Stimulated activated CD8-positive, alpha-beta memory T cell treated with anti-CD3 and anti-CD28 coated beads, Interleukin-2, amount 100 ng/mL, for 1 hour (primary cell): ENCODE results near the gene SEH1L.
"Not testable (repeated sequence)": the region's sequence is repeated elsewhere in the genome, so short reads cannot be mapped to it uniquely, and the experiment has no call there.

Source experiments
- DNase-seq, 2 donors: peaks; one replicate each; pipeline ENCODE4 v3.0.0-alpha.2; 2020; ENCODE audit warnings: low read depth in 2 of 2

SEH1L gene

GRCh38 chr18:12943215-12943614 lies 4.6 kb upstream of the SEH1L start:
- no peak for DNase-seq

- no peak for DNase-seq
Measured at GRCh38 chr18:12944709-12945108, 3.1 kb upstream of the SEH1L start.

DNA sequence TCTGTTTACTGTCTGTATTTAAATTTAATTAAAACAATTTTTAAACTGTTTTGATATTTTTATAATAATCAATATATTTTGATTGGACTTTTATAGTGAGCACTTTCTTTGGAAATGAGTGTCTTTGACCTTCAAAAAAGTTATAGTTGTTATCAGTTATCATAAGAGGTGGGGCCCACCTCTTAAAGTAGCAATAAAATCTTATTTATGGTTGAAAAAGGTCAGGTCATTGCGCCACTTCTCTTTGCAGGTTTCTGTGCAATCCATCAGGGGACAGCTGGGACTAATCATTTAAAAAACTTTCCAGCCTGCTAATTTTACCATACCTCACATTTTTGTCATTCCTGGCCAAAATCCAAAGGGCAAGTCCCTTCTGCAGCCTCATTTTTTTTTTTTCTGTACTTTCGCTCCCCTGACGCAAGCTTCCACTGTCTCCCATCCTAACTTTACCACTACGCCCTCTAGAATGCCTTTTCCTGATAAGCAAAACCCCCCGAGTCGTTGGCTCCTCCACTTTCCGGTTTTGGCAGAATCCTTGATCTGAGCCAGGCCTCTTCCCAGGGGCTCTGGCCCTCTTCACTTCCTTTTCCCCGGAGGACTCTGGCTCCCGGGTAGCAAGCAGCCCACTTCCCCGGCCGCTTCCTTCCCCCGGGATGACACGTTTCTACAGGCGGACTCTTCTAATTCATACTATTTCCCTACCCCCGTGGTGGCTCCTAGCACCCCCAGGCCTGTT lies 1.1 kb upstream of the SEH1L start:
- no peak for DNase-seq

GRCh38 chr18:12948050-12948804 lies 416 bp downstream of the SEH1L start:
- DNase-seq: peak; percentile 93 to 97

DNA sequence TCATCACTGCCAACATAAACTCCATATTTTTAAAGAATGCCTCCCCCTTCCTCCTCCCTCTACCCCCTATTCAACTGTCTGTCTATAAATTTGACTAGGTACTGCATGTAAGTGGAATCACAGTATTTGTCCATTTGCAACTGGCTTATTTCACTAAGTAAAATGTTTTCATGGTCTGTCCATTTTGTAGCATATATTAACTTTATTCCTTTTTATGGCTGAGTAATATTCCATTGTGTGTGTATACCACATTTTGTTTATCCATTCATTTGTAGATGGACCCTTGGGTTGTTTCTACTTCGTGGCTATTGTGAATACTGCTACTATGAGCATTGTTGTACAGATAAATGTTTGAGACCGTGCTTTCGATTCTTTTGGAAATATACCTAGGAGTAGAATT lies 10.7 kb downstream of the SEH1L start:
- no peak for DNase-seq

GRCh38 chr18:12960395-12960794 lies 12.6 kb downstream of the SEH1L start:
- no peak for DNase-seq

DNA sequence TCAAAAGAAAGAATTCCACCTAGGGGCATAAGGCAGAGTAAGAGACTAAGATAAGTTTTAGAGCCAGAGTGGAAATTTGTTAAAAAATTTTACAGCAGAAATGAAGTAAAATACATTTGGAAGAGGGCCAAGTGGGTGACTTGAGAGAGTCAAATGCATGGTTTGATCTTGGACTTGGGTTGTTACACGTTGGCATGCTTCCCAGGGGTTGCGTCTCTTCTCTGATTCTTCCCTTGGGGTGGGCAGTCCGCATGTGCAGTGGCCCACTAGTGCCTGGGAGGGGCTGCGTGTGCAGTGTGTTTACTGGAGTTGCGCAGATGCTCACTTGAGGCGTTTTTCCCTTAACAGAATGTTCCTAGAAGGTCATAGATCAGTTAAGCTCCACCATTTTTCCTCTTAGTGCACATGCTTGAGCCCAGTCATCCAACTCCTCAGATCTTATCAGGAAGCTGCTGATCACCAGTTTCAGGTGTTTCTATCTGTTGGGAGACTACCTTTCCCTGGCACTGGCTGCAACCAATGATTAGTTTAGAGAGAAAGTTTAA lies 13.1 kb downstream of the SEH1L start:
- DNase-seq: no peak

DNA sequence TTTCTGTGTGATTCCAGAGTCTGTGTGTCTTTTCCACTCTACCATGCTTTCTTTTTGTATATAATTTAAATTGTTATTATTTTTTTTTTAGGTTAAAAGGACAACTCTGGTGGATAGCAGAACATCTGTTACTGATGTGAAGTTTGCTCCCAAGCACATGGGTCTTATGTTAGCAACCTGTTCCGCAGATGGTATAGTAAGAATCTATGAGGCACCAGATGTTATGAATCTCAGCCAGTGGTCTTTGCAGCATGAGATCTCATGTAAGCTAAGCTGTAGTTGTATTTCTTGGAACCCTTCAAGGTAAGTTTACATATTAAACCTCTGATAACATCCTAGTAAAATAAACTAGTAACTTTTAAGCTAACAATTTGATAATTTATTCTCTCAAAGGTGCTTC lies 15.3 kb downstream of the SEH1L start:
- no peak for DNase-seq

DNA sequence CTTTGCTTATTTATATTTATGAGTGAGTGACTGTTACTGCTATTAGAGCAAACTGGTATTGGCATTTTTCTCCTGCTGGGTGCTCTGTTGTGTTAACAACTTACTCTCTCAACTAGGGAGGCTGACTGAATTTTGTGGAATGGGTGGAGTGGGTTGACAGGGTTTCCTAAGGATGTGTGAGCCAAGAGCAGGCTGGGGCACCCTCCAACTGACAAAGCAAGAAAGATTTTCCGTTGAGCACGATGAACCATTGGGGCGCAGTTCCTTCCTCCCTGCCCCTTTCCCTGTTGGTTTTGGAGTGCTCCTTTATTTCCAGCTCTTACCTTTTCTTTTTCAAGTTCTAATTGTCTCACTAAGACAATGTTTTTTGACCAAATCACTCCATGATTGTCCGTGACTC lies 20.3 kb downstream of the SEH1L start:
- DNase-seq: no peak

DNA sequence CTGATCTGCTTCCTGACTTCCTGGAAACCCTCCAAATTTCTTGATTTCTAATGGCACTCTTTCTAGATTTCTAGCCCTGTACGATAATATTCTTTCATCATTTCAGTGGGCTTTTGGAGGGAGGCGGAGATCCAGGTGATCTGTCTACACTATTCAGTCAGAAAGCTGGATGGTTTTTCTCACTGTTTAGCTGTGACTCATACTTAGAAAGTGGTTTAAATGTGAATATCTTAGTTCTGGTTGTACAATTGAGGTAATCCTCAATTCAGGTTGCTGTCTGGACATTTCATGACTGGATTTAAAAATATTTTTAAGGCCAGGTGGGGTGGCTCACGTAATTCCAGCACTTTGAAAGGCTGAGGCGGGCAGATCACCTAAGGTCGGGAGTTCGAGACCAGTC lies 20.8 kb downstream of the SEH1L start:
- no peak for DNase-seq

DNA sequence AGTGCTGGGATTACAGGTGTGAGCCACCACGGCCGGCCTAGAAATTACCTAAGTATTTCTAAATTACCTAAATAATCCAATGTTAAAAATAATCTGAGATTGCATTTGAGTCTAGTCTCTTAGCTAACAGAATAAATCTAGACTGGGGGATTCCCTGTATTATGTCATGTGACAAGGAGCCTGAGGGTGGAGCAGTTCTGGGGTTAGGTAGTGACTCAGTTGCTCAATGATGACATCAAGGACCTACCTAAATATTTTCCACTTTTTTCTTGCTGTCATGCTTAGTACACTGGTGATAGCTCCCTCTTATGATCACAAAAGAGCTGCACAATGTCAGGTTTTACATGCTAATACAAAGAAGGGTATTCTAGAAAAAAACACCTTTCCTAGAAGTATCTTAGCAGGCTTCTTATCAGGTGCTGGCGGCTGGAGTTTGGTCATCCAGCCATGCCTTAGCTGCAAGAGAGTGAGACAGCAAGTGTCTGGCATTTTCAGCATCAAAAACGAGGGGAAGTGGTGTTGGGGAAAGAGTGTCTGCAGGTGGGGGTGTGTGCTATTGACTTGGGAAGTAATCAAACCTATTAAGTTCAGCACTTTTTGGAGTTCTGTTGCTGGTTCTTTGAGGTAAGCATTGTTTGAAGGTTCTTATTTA lies 25.9 kb downstream of the SEH1L start:
- DNase-seq: no peak

DNA sequence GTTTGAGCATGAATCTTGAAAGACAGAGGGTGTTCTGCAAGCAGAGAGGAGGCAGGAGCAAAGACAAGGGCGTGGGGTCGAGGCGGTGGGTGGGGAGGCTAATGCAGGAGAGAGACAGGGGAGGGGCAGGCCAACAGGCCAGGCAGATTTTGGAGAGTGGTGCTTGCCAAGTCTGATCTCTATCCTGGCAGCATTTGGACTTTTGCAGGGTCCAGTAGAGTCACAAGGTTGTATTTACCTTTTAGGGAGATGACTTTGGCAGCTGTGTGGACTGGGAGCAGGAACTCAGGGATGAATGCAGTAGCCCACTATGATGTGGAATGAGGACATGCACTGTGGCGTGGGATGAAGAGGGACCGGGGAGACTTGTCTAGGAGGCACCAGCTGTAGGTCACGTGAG lies 27.7 kb downstream of the SEH1L start:
- no peak for DNase-seq

DNA sequence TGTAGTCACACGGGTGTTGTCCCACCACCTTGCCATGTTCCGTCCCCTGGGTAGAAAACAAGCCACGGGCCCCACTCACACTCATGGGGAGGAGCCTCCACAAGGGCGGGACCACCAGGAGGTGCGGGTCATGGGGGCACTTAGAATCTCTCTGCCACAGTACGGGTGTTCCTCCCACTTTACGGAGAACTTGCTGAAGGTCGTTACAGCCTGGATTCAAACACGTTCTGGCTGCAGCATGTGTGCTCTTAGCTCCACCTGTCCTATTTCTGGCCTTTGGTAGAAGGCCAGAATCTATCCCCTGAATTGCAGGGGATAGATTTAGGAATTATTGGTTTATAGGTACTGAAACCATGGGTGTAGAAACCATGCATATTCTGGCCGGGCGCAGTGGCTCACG lies 28.5 kb downstream of the SEH1L start:
- DNase-seq: no peak

DNA sequence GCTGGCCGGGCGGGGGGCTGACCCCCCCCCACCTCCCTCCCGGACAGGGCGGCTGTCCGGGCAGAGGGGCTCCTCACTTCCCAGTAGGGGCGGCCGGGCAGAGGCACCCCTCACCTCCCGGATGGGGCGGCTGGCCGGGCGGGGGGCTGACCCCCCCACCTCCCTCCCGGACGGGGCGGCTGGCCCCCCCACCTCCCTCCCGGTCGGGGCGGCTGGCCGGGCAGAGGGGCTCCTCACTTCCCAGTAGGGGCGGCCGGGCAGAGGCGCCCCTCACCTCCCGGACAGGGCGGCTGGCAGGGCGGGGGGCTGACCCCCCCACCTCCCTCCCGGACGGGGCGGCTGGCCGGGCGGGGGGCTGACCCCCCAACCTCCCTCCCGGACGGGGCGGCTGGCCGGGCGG lies 32.3 kb downstream of the SEH1L start:
- DNase-seq: not testable (repeated sequence)

DNA sequence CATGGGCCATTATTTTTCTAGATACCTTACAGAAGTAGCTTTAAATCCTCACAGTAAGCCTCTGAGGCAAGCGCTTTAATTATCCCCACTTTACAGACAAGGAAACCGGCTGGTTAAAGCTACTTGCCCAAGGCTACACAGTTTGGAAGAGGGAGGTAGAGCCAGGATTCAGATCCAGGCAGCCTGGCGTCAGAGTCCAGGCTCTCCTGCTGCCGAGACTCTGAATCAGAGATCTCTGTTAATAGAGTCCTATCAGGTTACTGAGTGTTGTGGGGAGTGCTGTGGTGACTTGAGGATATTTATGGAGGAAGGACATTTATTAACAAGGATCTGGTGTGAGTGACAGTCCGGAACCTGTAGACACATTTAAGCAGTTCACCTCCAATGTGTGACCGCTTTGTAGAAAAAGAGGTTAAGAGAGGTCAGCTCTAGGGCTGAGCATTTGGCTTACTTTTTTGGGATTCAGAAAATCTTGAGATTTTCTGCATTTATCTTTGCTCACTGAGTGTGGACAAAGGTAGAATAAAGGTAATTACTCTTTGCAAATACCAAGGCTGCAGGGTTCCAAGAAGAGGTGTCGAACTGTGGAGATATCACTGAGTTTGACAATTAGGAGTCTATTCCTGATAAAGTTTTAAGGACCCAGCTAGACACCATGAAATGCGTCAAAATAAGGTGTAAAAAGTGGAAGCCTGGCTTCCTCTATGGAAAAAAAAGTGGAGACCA lies 41.7 kb downstream of the SEH1L start:
- DNase-seq: no peak

DNA sequence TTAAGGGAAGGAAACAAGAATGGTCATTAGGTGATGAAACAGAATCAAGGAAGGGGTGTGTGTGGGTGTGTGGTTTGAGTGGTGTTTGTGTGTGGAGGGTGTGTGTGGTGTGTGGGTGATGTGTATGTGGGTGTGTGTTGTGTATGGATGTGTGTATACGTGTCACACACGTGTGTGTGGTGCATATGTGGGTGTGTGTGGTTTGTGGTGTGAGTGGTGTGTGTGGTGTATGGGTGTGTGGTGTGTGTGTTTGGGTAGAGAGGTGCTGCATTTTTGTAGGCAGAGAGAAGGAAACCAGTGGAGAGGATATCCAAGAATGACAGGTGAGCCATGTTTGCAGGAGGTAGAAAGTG lies 42.3 kb downstream of the SEH1L start:
- no peak for DNase-seq

GRCh38 chr18:12990641-12990966 lies 42.8 kb downstream of the SEH1L start:
- no peak for DNase-seq

- peak; percentile 92 to 94 for DNase-seq
Measured at GRCh38 chr18:12990967-12991820, 43.4 kb downstream of the SEH1L start, which contains the start of gene CEP192. Gene CEP192, plus strand, starts transcription at chr18:12991362. Its CDS starts 8,063 bp downstream, at chr18:12999425.

- DNase-seq: no peak
Measured at GRCh38 chr18:12991821-12992179, 44.0 kb downstream of the SEH1L start.

DNA sequence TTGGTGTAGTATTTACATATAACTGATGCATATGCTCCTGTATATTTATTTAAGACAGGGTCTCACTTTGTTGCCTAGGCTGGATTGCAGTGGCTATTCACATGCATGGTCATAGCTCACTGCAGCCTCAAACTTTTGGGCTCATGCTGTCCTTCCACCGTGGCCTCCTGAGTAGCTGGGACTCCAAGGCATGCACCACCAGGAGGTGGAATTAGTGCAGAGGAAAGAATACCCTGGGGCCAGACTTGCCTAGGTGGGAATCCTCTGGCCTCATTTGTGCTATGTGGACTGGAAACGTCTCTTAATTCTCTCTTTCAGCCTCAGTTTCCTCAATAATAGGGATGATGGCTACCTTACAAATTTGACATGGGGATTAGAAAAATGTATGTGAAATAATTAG lies 45.6 kb downstream of the SEH1L start:
- no peak for DNase-seq

GRCh38 chr18:12995424-12995823 lies 47.6 kb downstream of the SEH1L start:
- DNase-seq: no peak
